CD4-positive, alpha-beta T cell treated with Interleukin-17A for 4 hours (primary cell): ENCODE measurements around the gene CACNA1C.

Experiments
- DNase-seq: peaks from one replicate; pipeline ENCODE4 v3.0.0-alpha.2; 2020; ENCODE audit warnings: mixed read lengths

The CACNA1C gene

GRCh38 chr12:2172491-2173214 lies 119.9 kb downstream of the CACNA1C start:
- no peak for DNase-seq

- no peak for DNase-seq
Observed at GRCh38 chr12:2173971-2174370, 121.2 kb downstream of the CACNA1C start.

GRCh38 chr12:2177003-2177402 lies 124.2 kb downstream of the CACNA1C start:
- no peak for DNase-seq

- DNase-seq: no peak
Observed at GRCh38 chr12:2177751-2178150, 125.0 kb downstream of the CACNA1C start.

GRCh38 chr12:2179058-2179457 lies 126.3 kb downstream of the CACNA1C start:
- DNase-seq: no peak

GRCh38 chr12:2179953-2180736 lies 127.4 kb downstream of the CACNA1C start:
- no peak for DNase-seq

- no peak for DNase-seq
Observed at GRCh38 chr12:2180737-2181082, 127.9 kb downstream of the CACNA1C start.

GRCh38 chr12:2183556-2184541 lies 131.1 kb downstream of the CACNA1C start:
- DNase-seq: no peak

- DNase-seq: no peak
Observed at GRCh38 chr12:2185751-2186341, 133.1 kb downstream of the CACNA1C start.

- DNase-seq: no peak
Observed at GRCh38 chr12:2187195-2187945, 134.6 kb downstream of the CACNA1C start.

- no peak for DNase-seq
Observed at GRCh38 chr12:2190085-2190484, 137.3 kb downstream of the CACNA1C start.

- no peak for DNase-seq
Observed at GRCh38 chr12:2190896-2191533, 138.2 kb downstream of the CACNA1C start.

GRCh38 chr12:2191534-2192153 lies 138.9 kb downstream of the CACNA1C start:
- no peak for DNase-seq

GRCh38 chr12:2192231-2192630 lies 139.4 kb downstream of the CACNA1C start:
- no peak for DNase-seq

- DNase-seq: no peak
Observed at GRCh38 chr12:2194060-2194459, 141.3 kb downstream of the CACNA1C start.

- DNase-seq: no peak
Observed at GRCh38 chr12:2194571-2194970, 141.8 kb downstream of the CACNA1C start.

GRCh38 chr12:2195085-2195484 lies 142.3 kb downstream of the CACNA1C start:
- no peak for DNase-seq

- no peak for DNase-seq
Observed at GRCh38 chr12:2198005-2198501, 145.3 kb downstream of the CACNA1C start.

- DNase-seq: no peak
Observed at GRCh38 chr12:2198542-2198941, 145.8 kb downstream of the CACNA1C start.

- DNase-seq: no peak
Observed at GRCh38 chr12:2205996-2206395, 153.2 kb downstream of the CACNA1C start.
